Mammary epithelial cell (primary cell): ENCODE measurements around the gene AMBP.

Source experiments
- EZH2 ChIP-seq: IDR thresholded peaks from 2 replicates; pipeline ENCODE4 v1.6.1; 2012; ENCODE audit warnings: low read length, inconsistent platforms, borderline replicate concordance
- TF ChIP-seq, protein P1 (sequence below), 2 donors: IDR thresholded peaks in 1 of 2; conservative IDR thresholded peaks in 1 of 2; 2 replicates each; pipeline ENCODE4 v1.5.1; 2011 to 2012; ENCODE audit warnings: inconsistent platforms in 2 of 2, low read length in 2 of 2, mild to moderate bottlenecking in 2 of 2, control low read depth in 1 of 2, low read depth in 1 of 2; ENCODE audit not compliant: insufficient read depth in 1 of 2; ENCODE audit errors: extremely low read depth in 1 of 2

DNA sequence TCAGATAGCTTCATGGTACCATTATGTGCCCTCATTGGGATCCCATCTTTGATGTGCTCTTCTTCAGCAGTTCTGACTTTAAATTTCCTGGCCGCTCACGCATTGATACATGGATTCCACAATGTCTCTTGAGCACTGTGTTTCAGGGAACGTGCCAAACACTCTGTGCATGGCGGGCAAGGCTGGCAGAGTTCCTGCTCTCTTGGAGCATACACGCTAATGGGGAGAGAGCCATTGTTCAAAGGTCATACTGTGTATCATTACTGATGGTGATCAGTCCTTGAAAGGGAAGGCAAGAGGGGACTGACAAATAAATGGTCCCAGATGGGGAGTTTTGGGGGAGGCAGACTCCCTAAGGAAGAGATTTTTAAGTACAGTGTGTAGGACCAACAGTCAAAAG is 52.3 kb downstream of the AMBP start:
- TF ChIP-seq EZH2: no peak
- TF ChIP-seq, protein P1, sequence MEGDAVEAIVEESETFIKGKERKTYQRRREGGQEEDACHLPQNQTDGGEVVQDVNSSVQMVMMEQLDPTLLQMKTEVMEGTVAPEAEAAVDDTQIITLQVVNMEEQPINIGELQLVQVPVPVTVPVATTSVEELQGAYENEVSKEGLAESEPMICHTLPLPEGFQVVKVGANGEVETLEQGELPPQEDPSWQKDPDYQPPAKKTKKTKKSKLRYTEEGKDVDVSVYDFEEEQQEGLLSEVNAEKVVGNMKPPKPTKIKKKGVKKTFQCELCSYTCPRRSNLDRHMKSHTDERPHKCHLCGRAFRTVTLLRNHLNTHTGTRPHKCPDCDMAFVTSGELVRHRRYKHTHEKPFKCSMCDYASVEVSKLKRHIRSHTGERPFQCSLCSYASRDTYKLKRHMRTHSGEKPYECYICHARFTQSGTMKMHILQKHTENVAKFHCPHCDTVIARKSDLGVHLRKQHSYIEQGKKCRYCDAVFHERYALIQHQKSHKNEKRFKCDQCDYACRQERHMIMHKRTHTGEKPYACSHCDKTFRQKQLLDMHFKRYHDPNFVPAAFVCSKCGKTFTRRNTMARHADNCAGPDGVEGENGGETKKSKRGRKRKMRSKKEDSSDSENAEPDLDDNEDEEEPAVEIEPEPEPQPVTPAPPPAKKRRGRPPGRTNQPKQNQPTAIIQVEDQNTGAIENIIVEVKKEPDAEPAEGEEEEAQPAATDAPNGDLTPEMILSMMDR (conservative IDR thresholded peaks at IDR 0.05 in 1 of 2, IDR thresholded peaks at IDR 0.05 in 1 of 2; ENCODE audit: extremely low read depth in 1 of 2, insufficient read depth in 1 of 2, low read depth in 1 of 2, low read length in 2 of 2): no peak
